Measurements from ENCODE around the gene FUT8. TPM values are rescaled to one million over a fixed set of nuclear protein-coding genes. Genes with fewer than 3 reads are reported as not detected.

Gene FUT8
- total and polyA plus RNA-seq, 2 of the 8 experiments (the other 6 are each of a cell fraction or from before 2014, with no cell fraction given), result 10.5 to 25.1 TPM

GRCh38 chr14:65434216-65434850 lies 21.8 kb downstream of the FUT8 start (continued):
- TF ChIP-seq GTF2F1 (IDR thresholded peaks at IDR 0.05; ENCODE audit: borderline replicate concordance, low read depth, low read length) (no peak), CTBP2 (IDR thresholded peaks at IDR 0.05; ENCODE audit: borderline replicate concordance, insufficient read depth, insufficient read length, low read length) (no peak), ATF3 (IDR thresholded peaks at IDR 0.05; ENCODE audit: insufficient read depth, low read depth, low read length) (no peak)

All from H1 (cell line).